AG09319 (cell line): ENCODE measurements around the gene SGCA.

ENCODE experiments used
- DNase-seq: peaks from one replicate; pipeline ENCODE4 v3.0.0-alpha.2; 2010; ENCODE audit warnings: low read depth; ENCODE audit errors: extremely low read depth
- TF ChIP-seq, protein P1 (sequence below): IDR thresholded peaks from 2 replicates; pipeline ENCODE4 v1.5.1; 2011; ENCODE audit warnings: low read depth, mild to moderate bottlenecking, inconsistent platforms, low read length, moderate library complexity

SGCA gene

DNA sequence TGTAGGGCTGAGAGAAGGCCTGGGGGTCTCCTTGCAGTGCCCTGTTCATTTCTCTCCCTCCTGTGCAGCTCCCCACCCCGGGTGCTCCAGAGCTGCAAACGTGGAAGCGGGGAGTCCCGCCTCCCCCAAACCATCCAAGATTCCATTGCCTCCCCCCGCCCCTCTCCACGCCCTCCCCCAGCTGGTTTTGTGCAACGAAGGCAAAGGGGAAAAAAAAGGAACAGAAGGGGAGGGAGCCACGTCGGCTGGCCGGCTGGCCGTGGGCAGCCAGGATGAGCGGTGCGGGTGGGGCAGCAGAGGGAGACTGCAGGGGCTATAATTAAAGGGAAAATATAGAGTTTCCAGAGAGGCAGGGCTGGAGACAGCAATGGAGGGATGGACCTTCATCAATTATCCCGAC lies 37.3 kb downstream of the SGCA start:
- TF ChIP-seq, protein P1, sequence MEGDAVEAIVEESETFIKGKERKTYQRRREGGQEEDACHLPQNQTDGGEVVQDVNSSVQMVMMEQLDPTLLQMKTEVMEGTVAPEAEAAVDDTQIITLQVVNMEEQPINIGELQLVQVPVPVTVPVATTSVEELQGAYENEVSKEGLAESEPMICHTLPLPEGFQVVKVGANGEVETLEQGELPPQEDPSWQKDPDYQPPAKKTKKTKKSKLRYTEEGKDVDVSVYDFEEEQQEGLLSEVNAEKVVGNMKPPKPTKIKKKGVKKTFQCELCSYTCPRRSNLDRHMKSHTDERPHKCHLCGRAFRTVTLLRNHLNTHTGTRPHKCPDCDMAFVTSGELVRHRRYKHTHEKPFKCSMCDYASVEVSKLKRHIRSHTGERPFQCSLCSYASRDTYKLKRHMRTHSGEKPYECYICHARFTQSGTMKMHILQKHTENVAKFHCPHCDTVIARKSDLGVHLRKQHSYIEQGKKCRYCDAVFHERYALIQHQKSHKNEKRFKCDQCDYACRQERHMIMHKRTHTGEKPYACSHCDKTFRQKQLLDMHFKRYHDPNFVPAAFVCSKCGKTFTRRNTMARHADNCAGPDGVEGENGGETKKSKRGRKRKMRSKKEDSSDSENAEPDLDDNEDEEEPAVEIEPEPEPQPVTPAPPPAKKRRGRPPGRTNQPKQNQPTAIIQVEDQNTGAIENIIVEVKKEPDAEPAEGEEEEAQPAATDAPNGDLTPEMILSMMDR = no peak; the same call in 1 of the 2 replicates

DNA sequence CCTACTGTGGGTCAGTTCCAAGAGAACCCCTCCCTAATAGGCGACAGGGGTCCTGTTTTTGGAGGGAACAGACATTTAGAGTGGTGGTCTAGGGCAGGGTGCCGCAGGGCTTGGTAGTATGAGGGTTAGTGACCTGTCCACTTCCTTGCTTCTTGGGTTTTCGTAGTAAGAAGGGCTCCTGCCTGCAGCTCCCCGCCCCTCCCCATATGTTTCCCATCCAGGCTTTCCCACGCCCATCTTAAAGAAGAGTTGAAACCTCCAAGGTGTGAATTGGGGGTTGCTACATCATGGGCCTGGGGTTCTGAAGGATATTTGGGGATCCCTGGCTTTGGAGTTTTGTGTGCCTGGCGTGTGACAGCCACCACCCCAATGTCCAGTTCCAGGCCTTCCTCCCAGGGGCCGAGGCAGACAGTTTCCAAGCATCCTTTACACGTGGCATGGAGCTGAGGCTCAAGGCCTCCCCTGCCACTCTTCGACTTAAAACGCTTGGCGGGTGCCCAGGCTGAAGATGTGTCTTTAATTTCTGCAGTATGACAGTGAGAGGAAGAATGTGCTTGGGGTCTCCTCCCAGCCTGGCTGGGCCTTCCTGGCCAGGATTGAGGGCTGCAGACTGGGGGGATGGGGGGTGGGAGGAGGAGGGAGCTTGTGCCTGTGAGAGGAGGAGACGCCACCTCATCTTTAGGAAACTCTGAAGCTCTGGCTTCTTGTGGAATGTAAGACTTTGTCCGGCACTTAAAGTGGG lies 38.0 kb downstream of the SGCA start:
- TF ChIP-seq, protein P1 = no peak
- DNase-seq = peak; percentile 98

More for the DNA sequence above, 37.3 kb downstream of the SGCA start:
- DNase-seq = peak; percentile 79

GRCh38 chr17:50204431-50204830 lies 38.6 kb downstream of the SGCA start:
- TF ChIP-seq, protein P1 = no peak

DNA sequence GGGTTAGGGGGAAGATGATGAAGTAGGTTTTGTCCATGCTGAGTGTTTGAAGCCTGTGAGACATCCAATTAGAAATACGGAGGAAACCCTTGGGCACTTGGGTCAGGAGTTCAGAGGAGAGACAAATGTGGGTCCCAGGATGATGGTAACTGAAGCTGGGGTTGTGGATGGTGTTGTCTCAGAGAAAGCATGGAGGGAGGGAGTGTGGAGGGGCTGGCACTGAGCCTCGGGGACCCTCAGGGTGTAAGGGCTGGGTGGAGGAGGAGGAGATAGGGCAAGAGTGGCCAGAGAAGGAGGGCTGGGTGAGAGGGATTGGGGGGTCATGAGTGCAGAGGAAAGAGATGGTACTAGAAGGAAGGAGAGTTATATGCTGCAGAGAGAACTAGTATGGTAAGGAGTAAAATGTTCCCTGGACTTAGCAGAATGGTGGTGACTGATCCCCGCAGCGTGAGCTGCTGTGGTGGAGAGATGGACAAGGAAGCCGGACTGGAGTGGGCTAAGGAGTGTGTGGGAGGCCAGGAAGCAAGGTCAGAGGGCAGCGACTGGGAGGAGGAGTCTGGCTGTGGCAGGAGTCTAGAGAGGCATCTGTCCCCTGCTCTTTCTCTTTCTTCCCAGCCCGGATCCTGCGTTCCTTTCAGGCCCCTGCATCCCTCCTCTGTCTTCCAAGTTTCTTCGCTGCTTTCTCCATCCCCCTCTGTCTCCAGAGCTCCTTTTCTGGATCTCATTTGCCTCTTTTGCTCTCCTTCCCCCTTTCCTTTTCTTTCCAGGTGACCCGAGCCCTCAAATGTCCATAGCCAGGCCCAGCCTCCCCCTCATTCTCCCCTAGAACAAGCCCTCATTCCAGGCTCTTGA lies 39.5 kb downstream of the SGCA start:
- TF ChIP-seq, protein P1 = no peak
- no peak for DNase-seq

More at GRCh38 chr17:50204431-50204830, 38.6 kb downstream of the SGCA start:
- DNase-seq = no peak

DNA sequence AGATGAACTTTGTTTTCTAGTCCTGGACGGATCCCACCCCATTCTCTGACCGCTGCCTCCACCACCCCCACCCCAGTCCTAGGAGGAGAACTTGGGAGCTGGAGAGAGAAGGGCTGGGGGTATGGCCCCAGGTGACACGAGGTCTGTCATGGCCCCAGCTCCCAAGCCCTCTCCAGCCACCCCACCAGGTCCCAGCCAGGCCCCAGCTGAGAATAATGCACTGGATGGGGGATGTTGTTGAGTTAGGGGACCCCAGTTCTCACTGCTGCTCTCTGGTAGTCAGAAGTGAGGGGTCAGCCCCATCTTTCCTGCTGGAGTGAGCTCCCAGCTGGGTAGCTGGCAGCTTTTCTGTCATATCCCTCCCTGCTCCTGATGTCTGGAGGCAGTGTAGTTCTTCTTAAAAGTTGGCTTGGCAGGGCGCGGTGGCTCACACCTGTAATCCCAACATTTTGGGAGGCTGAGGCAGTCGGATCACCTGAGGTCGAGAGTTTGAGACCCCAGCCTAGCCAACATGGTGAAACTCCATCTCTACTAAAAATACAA lies 40.2 kb downstream of the SGCA start:
- DNase-seq = no peak
- TF ChIP-seq, protein P1 = no peak

GRCh38 chr17:50206604-50207293 lies 40.9 kb downstream of the SGCA start:
- no peak for DNase-seq

More at GRCh38 chr17:50206604-50207293, 40.9 kb downstream of the SGCA start:
- TF ChIP-seq, protein P1 = no peak
